ENCODE measurements around the gene CNTROB. TPM values are rescaled to one million over a fixed set of nuclear protein-coding genes. Genes with fewer than 3 reads are reported as not detected.

Gene CNTROB
- total and polyA plus RNA-seq, 2 of the 4 experiments (the other 2 are of a cell fraction), result 12.7 to 26.4 TPM

DNA sequence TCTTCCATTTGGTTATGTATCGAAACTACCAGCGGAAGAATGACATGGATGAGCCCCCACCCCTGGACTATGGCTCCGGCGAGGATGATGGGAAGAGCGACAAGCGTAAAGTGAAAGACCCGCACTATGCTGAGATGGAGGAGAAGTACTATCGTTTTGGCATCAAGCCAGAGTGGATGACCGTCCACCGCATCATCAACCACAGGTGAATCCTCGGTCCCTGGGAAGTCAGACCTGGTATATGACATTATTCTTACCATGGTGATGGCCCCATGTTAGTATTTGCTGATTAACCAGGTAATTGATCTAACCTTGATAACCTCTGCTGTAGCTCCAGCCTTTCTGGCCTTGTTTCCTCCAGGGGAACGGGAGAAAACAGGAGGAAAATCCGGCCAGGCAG lies 34.9 kb upstream of the CNTROB start:
- Histone ChIP-seq H2BK120ac (ENCODE audit: low read depth, low read length) (no peak overlapping the region), H4K8ac (ENCODE audit: low read depth in 2 of 2, low read length in 2 of 2) (no peak overlapping the region), H2AK9ac (replicated peaks; ENCODE audit: low read depth, low read length, poor library complexity) (no peak overlapping the region), H4K5ac (ENCODE audit: low read depth, low read length) (no peak overlapping the region), H4K20me1 (ENCODE audit: insufficient read depth, low read length) (peaks cover 3% of the 10 kb centered on the region; the same call in 1 of the 2 replicates), H3K27me3 (ENCODE audit: control insufficient read depth, insufficient read depth, low read length) (no peaks in the 10 kb centered on the region), H2BK5ac (ENCODE audit: low read depth, low read length, poor library complexity, severe bottlenecking) (no peak overlapping the region), H2AFZ (replicated peaks; ENCODE audit: low read length, poor library complexity) (no peak overlapping the region), H3K4me2 (ENCODE audit: low read depth, low read length) (no peak overlapping the region), H3K9me1 (ENCODE audit: insufficient read depth, low read length) (no peaks in the 10 kb centered on the region), H3K56ac (ENCODE audit: extremely low read depth, insufficient read depth, low read length) (no peak overlapping the region), H3K4ac (ENCODE audit: low read depth, low read length) (no peak overlapping the region), H3K23ac (ENCODE audit: low read depth, low read length) (no peak overlapping the region), H3K27ac (ENCODE audit: insufficient read depth, low read length) (no peak overlapping the region), H4K91ac (ENCODE audit: insufficient read depth, low read depth, low read length) (no peak overlapping the region), H3K79me1 (ENCODE audit: low read depth in 1 of 2, low read length in 2 of 2) (peaks cover 0 to 29% of the 10 kb centered on the region in 2 experiments; a peak in 3 of 4 replicates), H3K14ac (replicated peaks; ENCODE audit: low read depth, low read length) (no peak overlapping the region), H3K36me3 (ENCODE audit: control insufficient read depth, insufficient read depth, low read length) (peaks cover 73% of the 10 kb centered on the region), H3K9ac (ENCODE audit: low read depth, low read length) (no peak overlapping the region), H2BK15ac (ENCODE audit: low read depth, low read length) (no peak overlapping the region), H3K9me3 (ENCODE audit: control insufficient read depth, insufficient read depth, low read length) (no peaks in the 10 kb centered on the region), H3K4me3 (ENCODE audit: insufficient read depth, low read depth, low read length) (no peak overlapping the region), H3K18ac (ENCODE audit: low read depth, low read length) (no peak overlapping the region), H2AK5ac (ENCODE audit: low read depth, low read length) (no peak overlapping the region), H3K4me1 (ENCODE audit: control insufficient read depth, insufficient read depth, low read length) (no peaks in the 10 kb centered on the region), H2BK20ac (ENCODE audit: low read depth, low read length) (no peak overlapping the region)
- CTCF ChIA-PET, result no interaction called here
- no peak for ATAC-seq (ENCODE audit: low read depth)
- POLR2A ChIA-PET (ENCODE audit: unreplicated experiment), result no interaction called here
- peak; percentile 12 for DNase-seq
- dilution Hi-C loops (cut with HindIII; ENCODE audit: low sequenced_read_pairs, unreplicated experiment), result no loop called here
- intact Hi-C loops (cut with micrococcal nuclease), result loop anchor here (1.0 to 5.0 kb wide), 3 partner anchors 35 to 155 kb away; no protein-coding TSS in a partner anchor
- 84% methylated on average over 4 of the region's 13 CpGs; no CpG with 5 or more reads in 1 of the 2 experiments for WGBS, 2 experiments (ENCODE audit: extremely low coverage in 2 of 2, insufficient read length in 1 of 2)
- BruUV-seq (replicated peaks), result no TSS peak
- TF ChIP-seq, protein P1, sequence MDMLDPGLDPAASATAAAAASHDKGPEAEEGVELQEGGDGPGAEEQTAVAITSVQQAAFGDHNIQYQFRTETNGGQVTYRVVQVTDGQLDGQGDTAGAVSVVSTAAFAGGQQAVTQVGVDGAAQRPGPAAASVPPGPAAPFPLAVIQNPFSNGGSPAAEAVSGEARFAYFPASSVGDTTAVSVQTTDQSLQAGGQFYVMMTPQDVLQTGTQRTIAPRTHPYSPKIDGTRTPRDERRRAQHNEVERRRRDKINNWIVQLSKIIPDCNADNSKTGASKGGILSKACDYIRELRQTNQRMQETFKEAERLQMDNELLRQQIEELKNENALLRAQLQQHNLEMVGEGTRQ (IDR thresholded peaks at IDR 0.05; ENCODE audit: low read depth, low read length), result no peak
- TF ChIP-seq RFX5 (IDR thresholded peaks at IDR 0.05; ENCODE audit: low read depth, low read length) (no peak), BHLHE40 (IDR thresholded peaks at IDR 0.05; ENCODE audit: low read depth, low read length) (no peak), SMC3 (IDR thresholded peaks at IDR 0.05; ENCODE audit: low read depth, low read length) (no peak), NFE2L2 (IDR thresholded peaks at IDR 0.05; ENCODE audit: low read depth, low read length) (no peak), CHD1 (IDR thresholded peaks at IDR 0.05; ENCODE audit: low read depth, low read length) (no peak), POLR2A (IDR thresholded peaks at IDR 0.05; ENCODE audit: low read depth, low read length) (no peak), FOS (IDR thresholded peaks at IDR 0.05; ENCODE audit: low read depth, low read length) (no peak), MAZ (IDR thresholded peaks at IDR 0.05; ENCODE audit: borderline replicate concordance, low read depth, low read length) (no peak), RCOR1 (IDR thresholded peaks at IDR 0.05; ENCODE audit: insufficient replicate concordance, low read length) (no peak), RAD21 (IDR thresholded peaks at IDR 0.05; ENCODE audit: low read length) (no peak)
- TF ChIP-seq, protein P2, sequence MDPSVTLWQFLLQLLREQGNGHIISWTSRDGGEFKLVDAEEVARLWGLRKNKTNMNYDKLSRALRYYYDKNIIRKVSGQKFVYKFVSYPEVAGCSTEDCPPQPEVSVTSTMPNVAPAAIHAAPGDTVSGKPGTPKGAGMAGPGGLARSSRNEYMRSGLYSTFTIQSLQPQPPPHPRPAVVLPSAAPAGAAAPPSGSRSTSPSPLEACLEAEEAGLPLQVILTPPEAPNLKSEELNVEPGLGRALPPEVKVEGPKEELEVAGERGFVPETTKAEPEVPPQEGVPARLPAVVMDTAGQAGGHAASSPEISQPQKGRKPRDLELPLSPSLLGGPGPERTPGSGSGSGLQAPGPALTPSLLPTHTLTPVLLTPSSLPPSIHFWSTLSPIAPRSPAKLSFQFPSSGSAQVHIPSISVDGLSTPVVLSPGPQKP (IDR thresholded peaks at IDR 0.05; ENCODE audit: borderline replicate concordance, low read depth, low read length), result no peak
- in situ Hi-C loops (cut with MboI; ENCODE audit: low sequenced_read_pairs), result loop anchor here (5.0 kb wide), 1 partner anchor 35 kb away; no protein-coding TSS in a partner anchor
